Gastroesophageal sphincter (tissue), 3 donors: ENCODE data around the gene PNMT.

Experiments
- EP300 ChIP-seq: sonication (generic); formaldehyde crosslinking; IDR thresholded peaks from one replicate; pipeline ENCODE4 v1.6.1; 2017; ENCODE audit warnings: antibody characterized with exemption, mild to moderate bottlenecking
- POLR2A ChIP-seq, 2 donors: fragments of 450-650 bp; IDR thresholded peaks; one replicate each; pipeline ENCODE4 v1.6.1; 2017; ENCODE audit warnings: antibody characterized with exemption in 2 of 2, mild to moderate bottlenecking in 2 of 2, moderate library complexity in 1 of 2
- TF ChIP-seq, protein P1 (sequence below), 4 experiments: fragments of 200-600 bp in 2 of 4; fragments of 450-650 bp in 2 of 4; sonication (generic) in 1 of 4; IDR thresholded peaks; one replicate each; pipeline ENCODE4 v1.5.1; 2017 to 2019; ENCODE audit warnings: antibody characterized with exemption in 4 of 4, mild to moderate bottlenecking in 2 of 4, moderate library complexity in 2 of 4

GRCh38 chr17:39658760-39659159, 9.5 kb upstream of the PNMT start:
- TF ChIP-seq, protein P1, sequence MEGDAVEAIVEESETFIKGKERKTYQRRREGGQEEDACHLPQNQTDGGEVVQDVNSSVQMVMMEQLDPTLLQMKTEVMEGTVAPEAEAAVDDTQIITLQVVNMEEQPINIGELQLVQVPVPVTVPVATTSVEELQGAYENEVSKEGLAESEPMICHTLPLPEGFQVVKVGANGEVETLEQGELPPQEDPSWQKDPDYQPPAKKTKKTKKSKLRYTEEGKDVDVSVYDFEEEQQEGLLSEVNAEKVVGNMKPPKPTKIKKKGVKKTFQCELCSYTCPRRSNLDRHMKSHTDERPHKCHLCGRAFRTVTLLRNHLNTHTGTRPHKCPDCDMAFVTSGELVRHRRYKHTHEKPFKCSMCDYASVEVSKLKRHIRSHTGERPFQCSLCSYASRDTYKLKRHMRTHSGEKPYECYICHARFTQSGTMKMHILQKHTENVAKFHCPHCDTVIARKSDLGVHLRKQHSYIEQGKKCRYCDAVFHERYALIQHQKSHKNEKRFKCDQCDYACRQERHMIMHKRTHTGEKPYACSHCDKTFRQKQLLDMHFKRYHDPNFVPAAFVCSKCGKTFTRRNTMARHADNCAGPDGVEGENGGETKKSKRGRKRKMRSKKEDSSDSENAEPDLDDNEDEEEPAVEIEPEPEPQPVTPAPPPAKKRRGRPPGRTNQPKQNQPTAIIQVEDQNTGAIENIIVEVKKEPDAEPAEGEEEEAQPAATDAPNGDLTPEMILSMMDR (IDR thresholded peaks at IDR 0.05) = no peak
- TF ChIP-seq POLR2A (IDR thresholded peaks at IDR 0.05) = no peak
- TF ChIP-seq EP300 = no peak
